HFFc6 (cell line): Measurements from ENCODE around the gene AKIRIN1. TPM values are rescaled to one million over a fixed set of nuclear protein-coding genes. Genes with fewer than 3 reads are reported as not detected.
A peak's percentile ranks its signal among the peaks of the same experiment; 100 is the strongest.
"Not testable (repeated sequence)": the region's sequence is repeated elsewhere in the genome, so short reads cannot be mapped to it uniquely, and the experiment has no call there.

Experiments
- DNase-seq: peaks from one replicate; pipeline ENCODE4 v3.0.0-alpha.2; 2018
- H3K27ac Mint-ChIP-seq: 2 replicates; pipeline ENCODE4 v1.8.0; 2020; ENCODE audit warnings: mild to moderate bottlenecking, mixed read lengths
- H3K27me3 Mint-ChIP-seq: 2 replicates; pipeline ENCODE4 v1.8.0; 2021; ENCODE audit warnings: mild to moderate bottlenecking, moderate library complexity, mixed read lengths; ENCODE audit not compliant: insufficient read depth
- H3K36me3 Mint-ChIP-seq: 2 replicates; pipeline ENCODE4 v1.8.0; 2021; ENCODE audit warnings: low read depth, mixed read lengths
- H3K4me1 Mint-ChIP-seq: 2 replicates; pipeline ENCODE4 v1.8.0; 2020; ENCODE audit warnings: low read depth, mixed read lengths
- H3K4me3 Mint-ChIP-seq: 2 replicates; pipeline ENCODE4 v1.8.0; 2020; ENCODE audit warnings: mild to moderate bottlenecking, moderate library complexity, mixed read lengths
- H3K9me3 Mint-ChIP-seq: 2 replicates; pipeline ENCODE4 v1.8.0; 2020; ENCODE audit warnings: mild to moderate bottlenecking, mixed read lengths
- CTCF ChIP-seq: fragments of 200-600 bp; sonication (generic); IDR thresholded peaks from 2 replicates; pipeline ENCODE4 v1.5.0; 2021; ENCODE audit warnings: antibody characterized with exemption, mild to moderate bottlenecking
- total RNA-seq, 6 experiments: library from RNA; stranded (reverse); fragmentation: NEBNext Ultra II Directional; extraction: Animal tissue kit (Norgen Biotek cat#: 25700); gene quantifications; 2 replicates in 1 of 6; 3 replicates in 5 of 6; pipeline ENCODE4 v1.2.3, GENCODE V29; 2021

Gene AKIRIN1
- total RNA-seq, 6 experiments from 2014 or later: 63.3 to 78.7 (median 71.2) TPM

DNA sequence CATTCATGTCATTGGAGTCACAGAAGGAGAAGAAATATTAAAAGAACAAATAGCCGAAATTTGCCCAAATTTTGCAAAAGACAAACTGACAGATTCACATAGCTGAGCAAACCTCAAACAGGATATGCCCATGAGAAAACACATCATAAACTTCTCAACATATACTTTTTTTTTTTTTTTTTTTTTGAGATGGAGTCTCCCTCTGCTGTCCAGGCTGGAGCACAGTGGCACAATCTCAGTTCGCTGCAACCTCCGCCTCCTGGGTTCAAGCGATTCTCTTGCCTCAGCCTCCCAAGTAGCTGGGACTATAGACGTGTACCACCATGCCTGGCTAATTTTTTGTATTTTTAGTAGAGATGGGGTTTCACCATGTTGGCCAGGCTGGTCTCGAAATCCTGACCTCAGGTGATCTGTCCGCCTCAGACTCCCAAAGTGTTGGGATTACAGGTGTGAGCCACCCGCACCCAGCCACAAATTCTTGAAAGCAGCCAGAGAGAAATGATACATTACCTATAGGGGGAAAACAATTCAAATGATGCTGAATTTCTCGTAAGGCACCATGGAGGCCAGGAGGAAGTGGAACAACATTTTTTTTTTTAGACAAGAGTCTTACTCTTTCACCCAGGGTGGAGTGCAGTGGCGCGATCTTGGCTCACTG is 60.2 kb downstream of the AKIRIN1 start:
- not testable (repeated sequence) for H3K27ac Mint-ChIP-seq, H3K36me3 Mint-ChIP-seq, DNase-seq, H3K4me3 Mint-ChIP-seq, H3K9me3 Mint-ChIP-seq, H3K27me3 Mint-ChIP-seq
- peak; percentile 56 for TF ChIP-seq CTCF
- H3K4me1 Mint-ChIP-seq: peaks cover 33% of the 10 kb centered on the region

GRCh38 chr1:39051956-39052355 is 60.9 kb downstream of the AKIRIN1 start:
- DNase-seq: no peak
- Mint-ChIP-seq H3K4me1 (peaks cover 27% of the 10 kb centered on the region), H3K36me3 (no peaks in the 10 kb centered on the region; the same call in none of the 2 replicates), H3K27me3 (no peaks in the 10 kb centered on the region), H3K27ac (no peak overlapping the region), H3K9me3 (no peaks in the 10 kb centered on the region), H3K4me3 (no peak overlapping the region)
- no peak for TF ChIP-seq CTCF

DNA sequence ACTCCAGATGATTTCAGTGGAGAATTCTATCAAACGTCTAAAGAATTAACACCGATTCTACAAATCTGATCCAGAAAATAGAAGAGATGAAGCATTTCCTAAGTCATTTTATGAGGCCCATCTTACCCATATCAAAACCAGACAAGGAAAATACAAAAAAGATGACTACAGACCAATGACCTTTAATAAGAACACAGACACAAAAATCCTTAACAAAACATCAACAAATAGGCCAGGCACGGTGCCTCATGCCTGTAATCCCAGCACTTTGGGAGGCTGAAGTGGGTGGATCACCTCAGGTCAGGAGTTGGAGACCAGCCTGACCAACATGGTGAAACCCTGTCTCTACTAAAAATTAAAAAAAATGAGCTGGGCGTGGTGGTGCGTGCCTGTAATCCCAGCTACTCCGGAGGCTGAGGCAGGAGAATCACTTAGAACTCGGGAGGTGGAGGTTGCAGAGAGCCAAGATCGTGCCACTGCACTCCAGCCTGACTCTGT is 64.2 kb downstream of the AKIRIN1 start:
- not testable (repeated sequence) for H3K9me3 Mint-ChIP-seq, H3K36me3 Mint-ChIP-seq, H3K4me3 Mint-ChIP-seq, H3K27me3 Mint-ChIP-seq, H3K4me1 Mint-ChIP-seq, H3K27ac Mint-ChIP-seq, DNase-seq

Other genes starting within 250 kb of the AKIRIN1 start
- gene RRAGC, start 131.5 kb upstream of the AKIRIN1 start, total RNA-seq: 10 to 100 TPM; 23.1 to 27.2 (median 26.2) TPM
- gene MYCBP, start 117.9 kb upstream of the AKIRIN1 start, total RNA-seq: 10 to 100 TPM; 28.4 to 43.7 (median 36.3) TPM
- not detected for gene GJA9, start 109.7 kb upstream of the AKIRIN1 start, total RNA-seq
- gene RHBDL2, start 49.4 kb upstream of the AKIRIN1 start, total RNA-seq: 1 to 10 TPM in 2 of 6 experiments, under 1 TPM in 4; 0.11 to 1.2 (median 0.51) TPM
- 100 to 1,000 TPM; 181 to 275 (median 249) TPM for gene NDUFS5, start 35.1 kb downstream of the AKIRIN1 start, total RNA-seq
- gene MACF1, start 213.4 kb downstream of the AKIRIN1 start, total RNA-seq: 100 to 1,000 TPM; 201 to 308 (median 223) TPM